SK-N-SH treated with all-trans-retinoic acid at 6 μM for 48 hours (cell line): ENCODE measurements around the gene SDHAF4.

Experiments used
- ESRRG ChIP-seq: fragments of 250-450 bp; sonication (Bioruptor Pico); IDR thresholded peaks from 2 replicates; pipeline ENCODE4 v1.6.1; 2021; ENCODE audit warnings: mild to moderate bottlenecking
- OSR1 ChIP-seq: fragments of 250-450 bp; sonication (Bioruptor Pico); IDR thresholded peaks from 2 replicates; pipeline ENCODE4 v1.8.0; 2022; ENCODE audit warnings: moderate library complexity, mild to moderate bottlenecking, inconsistent platforms
- TSHZ2 ChIP-seq: fragments of 250-450 bp; sonication (Bioruptor Pico); IDR thresholded peaks from 2 replicates; pipeline ENCODE4 v1.5.0; 2020; ENCODE audit warnings: mild to moderate bottlenecking, moderate library complexity
- ZC3H10 ChIP-seq: fragments of 250-450 bp; sonication (Bioruptor Pico); IDR thresholded peaks from 2 replicates; pipeline ENCODE4 v1.5.1; 2021; ENCODE audit warnings: mild to moderate bottlenecking, moderate library complexity
- ZFP3 ChIP-seq: fragments of 250-450 bp; sonication (Bioruptor Pico); IDR thresholded peaks from 2 replicates; pipeline ENCODE4 v1.5.0; 2020; ENCODE audit warnings: mild to moderate bottlenecking, moderate library complexity
- ZFP30 ChIP-seq: fragments of 450-650 bp; formaldehyde crosslinking; IDR thresholded peaks from 2 replicates; pipeline ENCODE4 v1.5.0; 2022; ENCODE audit warnings: mild to moderate bottlenecking, moderate library complexity

DNA sequence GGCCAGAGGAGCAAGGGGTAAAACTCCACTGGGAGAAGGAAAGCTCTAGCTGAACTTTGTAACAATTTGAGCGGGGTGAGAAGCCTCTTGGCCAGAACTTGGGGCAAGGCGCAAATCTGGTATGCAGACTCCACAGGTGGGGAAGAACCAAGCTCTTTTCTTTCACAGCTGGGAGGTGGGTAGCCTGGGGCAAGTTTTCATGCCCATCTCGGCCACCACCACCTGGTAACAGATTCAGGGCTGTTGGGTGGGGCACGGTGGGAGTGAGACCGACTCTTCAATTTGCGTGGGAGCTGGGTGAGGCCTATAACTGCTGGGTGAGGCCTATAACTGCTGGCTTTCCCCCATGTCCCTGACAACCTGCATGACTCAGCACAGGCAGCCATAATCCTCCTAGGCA lies 37.5 kb downstream of the SDHAF4 start:
- TF ChIP-seq OSR1: no peak
- TF ChIP-seq ZFP30: no peak
- no peak for TF ChIP-seq ZC3H10 (CRISPR knock-in tag)
- TF ChIP-seq ESRRG (CRISPR knock-in tag): no peak
- no peak for TF ChIP-seq TSHZ2 (CRISPR knock-in tag)
- no peak for TF ChIP-seq ZFP3 (CRISPR knock-in tag)
